ENCODE results near the gene ANKRD37. TPM values are rescaled to one million over a fixed set of nuclear protein-coding genes. Genes with fewer than 3 reads are reported as not detected.

Gene ANKRD37
- total RNA-seq, 1 donor from 2014 or later = 3.7 TPM

DNA sequence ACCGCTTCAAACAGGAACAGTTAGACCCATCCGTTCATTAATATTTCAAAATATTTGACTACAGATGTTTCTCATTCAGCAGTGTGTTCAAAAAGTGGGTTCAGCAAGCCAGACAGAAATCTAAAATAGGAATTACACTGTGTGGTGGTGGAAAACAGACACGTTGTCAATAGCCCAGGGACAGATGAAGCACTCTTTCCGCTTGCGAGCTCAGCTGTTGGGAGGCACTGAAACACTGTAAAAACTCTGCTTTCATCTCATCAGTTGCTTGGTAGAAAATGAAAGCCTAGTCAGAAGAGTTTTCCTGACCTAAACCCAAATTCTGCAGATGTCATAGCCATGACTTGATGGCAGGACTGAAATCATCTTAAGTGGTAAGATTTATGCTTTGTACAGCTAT is 39.4 kb upstream of the ANKRD37 start:
- peaks cover 9% of the 10 kb centered on the region for H3K36me3 Mint-ChIP-seq
- peaks cover 6% of the 10 kb centered on the region for H3K4me1 Mint-ChIP-seq
- no peak overlapping the region for H3K4me3 Mint-ChIP-seq
- TF ChIP-seq, protein P1, sequence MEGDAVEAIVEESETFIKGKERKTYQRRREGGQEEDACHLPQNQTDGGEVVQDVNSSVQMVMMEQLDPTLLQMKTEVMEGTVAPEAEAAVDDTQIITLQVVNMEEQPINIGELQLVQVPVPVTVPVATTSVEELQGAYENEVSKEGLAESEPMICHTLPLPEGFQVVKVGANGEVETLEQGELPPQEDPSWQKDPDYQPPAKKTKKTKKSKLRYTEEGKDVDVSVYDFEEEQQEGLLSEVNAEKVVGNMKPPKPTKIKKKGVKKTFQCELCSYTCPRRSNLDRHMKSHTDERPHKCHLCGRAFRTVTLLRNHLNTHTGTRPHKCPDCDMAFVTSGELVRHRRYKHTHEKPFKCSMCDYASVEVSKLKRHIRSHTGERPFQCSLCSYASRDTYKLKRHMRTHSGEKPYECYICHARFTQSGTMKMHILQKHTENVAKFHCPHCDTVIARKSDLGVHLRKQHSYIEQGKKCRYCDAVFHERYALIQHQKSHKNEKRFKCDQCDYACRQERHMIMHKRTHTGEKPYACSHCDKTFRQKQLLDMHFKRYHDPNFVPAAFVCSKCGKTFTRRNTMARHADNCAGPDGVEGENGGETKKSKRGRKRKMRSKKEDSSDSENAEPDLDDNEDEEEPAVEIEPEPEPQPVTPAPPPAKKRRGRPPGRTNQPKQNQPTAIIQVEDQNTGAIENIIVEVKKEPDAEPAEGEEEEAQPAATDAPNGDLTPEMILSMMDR (IDR thresholded peaks at IDR 0.05; ENCODE audit: unreplicated experiment) = no peak
- H3K27ac Mint-ChIP-seq = no peak overlapping the region
- H3K27me3 Mint-ChIP-seq (ENCODE audit: low read depth) = no peaks in the 10 kb centered on the region
- no peaks in the 10 kb centered on the region for H3K9me3 Mint-ChIP-seq
- DNase-seq (ENCODE audit: low spot score in 2 of 2, unreplicated experiment in 2 of 2) = no peak

DNA sequence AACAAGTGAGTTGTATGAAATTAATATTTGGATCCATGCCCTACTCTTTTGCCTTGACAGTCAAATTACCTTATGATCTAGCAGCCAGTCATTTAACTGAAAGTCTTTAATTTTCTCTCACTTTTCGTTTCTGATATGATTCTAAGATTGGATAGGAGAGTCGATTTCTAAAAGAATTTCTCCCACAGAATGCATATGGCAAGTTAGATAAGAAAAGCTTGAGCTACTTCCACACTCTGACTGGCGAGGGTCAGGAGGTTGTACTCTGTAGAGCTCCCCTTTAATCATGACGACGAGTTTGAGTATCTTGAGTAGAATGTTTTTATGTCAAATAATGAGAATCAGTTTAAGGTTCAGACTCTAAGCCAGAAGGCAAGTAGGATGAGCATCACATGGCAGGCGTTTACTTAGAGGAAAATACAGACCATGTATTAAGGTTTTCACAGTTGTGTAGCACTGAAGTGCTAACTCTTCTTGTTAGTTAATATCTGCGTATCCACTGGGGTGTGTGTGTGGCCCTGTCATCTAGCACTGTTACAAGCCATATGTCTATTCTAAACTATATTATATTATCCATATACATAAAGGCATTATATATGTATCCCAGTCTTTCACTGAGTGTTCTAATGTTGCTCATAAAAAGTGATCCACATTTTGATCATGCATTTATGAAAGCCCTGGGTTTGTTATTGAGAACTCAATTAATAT is 38.8 kb upstream of the ANKRD37 start:
- H3K4me3 Mint-ChIP-seq = no peak overlapping the region
- no peak overlapping the region for H3K27ac Mint-ChIP-seq
- peaks cover 9% of the 10 kb centered on the region for H3K36me3 Mint-ChIP-seq
- peaks cover 6% of the 10 kb centered on the region for H3K4me1 Mint-ChIP-seq
- TF ChIP-seq, protein P1 (IDR thresholded peaks at IDR 0.05; ENCODE audit: unreplicated experiment) = no peak
- no peaks in the 10 kb centered on the region for H3K27me3 Mint-ChIP-seq (ENCODE audit: low read depth)
- DNase-seq (ENCODE audit: low spot score in 2 of 2, unreplicated experiment in 2 of 2) = no peak
- H3K9me3 Mint-ChIP-seq = no peaks in the 10 kb centered on the region

DNA sequence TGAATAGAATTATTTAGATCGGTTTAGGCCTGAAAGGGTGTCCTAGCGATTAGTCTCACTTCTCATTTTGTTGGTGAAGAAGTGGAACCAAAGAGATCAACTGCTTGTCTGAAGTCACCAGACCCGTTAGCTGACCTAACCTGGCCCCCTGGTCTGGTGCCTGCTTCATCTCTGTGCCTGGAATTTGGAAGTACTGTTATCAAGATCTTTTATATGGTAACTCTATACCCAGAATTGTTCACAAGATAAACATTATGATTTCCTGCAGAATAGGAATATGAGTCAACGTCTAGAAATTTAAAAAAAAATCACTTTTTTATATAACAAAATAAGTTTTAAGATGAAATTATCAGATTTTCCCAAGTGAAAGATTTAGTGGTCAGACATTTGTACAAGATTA is 38.1 kb upstream of the ANKRD37 start:
- H3K4me3 Mint-ChIP-seq = no peak overlapping the region
- no peaks in the 10 kb centered on the region for H3K27me3 Mint-ChIP-seq (ENCODE audit: low read depth)
- H3K4me1 Mint-ChIP-seq = peaks cover 6% of the 10 kb centered on the region
- no peak overlapping the region for H3K27ac Mint-ChIP-seq
- TF ChIP-seq, protein P1 (IDR thresholded peaks at IDR 0.05; ENCODE audit: unreplicated experiment) = no peak
- peaks cover 6% of the 10 kb centered on the region for H3K36me3 Mint-ChIP-seq
- H3K9me3 Mint-ChIP-seq = no peaks in the 10 kb centered on the region
- DNase-seq (ENCODE audit: low spot score in 2 of 2, unreplicated experiment in 2 of 2) = no peak

DNA sequence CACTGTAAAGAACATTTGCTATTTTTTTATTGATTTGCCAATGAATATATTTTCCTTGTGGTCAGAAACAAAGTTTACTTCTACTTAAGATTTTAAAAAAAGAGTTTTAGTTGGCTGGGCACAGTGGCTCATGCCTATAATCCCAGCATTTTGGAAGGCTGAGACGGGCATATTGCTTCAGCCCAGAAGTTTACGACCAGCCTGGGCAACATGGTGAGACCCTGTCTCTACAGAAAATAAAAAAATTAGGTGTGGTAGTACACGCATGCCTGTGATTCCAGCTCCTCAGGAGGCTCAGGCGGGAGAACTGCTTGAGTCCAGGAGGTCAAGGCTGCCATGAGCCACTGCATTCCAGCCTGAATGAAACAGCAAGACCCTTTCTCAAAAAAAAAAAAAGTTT is 37.7 kb upstream of the ANKRD37 start:
- H3K27me3 Mint-ChIP-seq (ENCODE audit: low read depth) = no peaks in the 10 kb centered on the region
- no peak overlapping the region for H3K4me3 Mint-ChIP-seq
- H3K27ac Mint-ChIP-seq = no peak overlapping the region
- H3K4me1 Mint-ChIP-seq = peaks cover 7% of the 10 kb centered on the region
- TF ChIP-seq, protein P1 (IDR thresholded peaks at IDR 0.05; ENCODE audit: unreplicated experiment) = no peak
- H3K36me3 Mint-ChIP-seq = peaks cover 6% of the 10 kb centered on the region
- H3K9me3 Mint-ChIP-seq = no peaks in the 10 kb centered on the region
- DNase-seq (ENCODE audit: low spot score in 2 of 2, unreplicated experiment in 2 of 2) = no peak

DNA sequence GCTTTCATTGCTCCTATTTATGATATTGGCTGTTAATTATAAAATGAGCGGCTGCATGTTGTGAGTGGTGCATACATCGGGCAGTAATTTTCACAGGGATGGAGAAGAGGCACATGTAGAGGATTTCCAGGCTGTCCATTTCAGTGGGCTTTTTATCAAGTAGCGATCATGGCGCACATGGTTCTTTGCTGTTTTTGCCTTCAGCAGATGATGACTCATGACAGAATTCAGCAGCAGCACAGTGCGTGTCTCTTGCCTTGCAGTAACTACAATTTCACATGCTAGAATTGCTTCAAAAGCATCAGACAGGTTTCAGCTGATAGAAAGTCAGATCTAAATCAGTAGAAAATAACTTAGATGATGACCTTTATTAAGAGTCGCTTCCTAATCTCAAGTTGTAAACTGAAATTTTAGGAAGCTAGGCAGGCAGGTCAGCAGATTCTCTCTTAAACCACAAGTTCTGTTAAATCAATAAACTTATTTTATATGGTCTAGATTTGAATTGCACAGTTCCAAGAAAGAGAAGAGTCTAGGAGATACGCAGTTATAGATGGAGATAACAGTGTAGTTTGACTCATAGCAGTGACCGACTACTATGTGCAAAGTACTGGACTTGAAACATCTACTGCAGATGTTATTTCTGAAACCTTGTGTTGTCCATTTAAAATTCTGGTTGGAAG is 36.7 kb upstream of the ANKRD37 start:
- Mint-ChIP-seq H3K27ac (no peak overlapping the region), H3K27me3 (ENCODE audit: low read depth) (no peaks in the 10 kb centered on the region), H3K9me3 (no peaks in the 10 kb centered on the region), H3K4me1 (peaks cover 9% of the 10 kb centered on the region), H3K36me3 (peaks cover 3% of the 10 kb centered on the region), H3K4me3 (no peak overlapping the region)
- no peak for DNase-seq (ENCODE audit: low spot score in 2 of 2, unreplicated experiment in 2 of 2)
- TF ChIP-seq, protein P1 (IDR thresholded peaks at IDR 0.05; ENCODE audit: unreplicated experiment) = no peak

Data from mesothelial cell of epicardium (in vitro differentiated cells).